Heart right ventricle (tissue), 16 donors: ENCODE data around the gene SLC7A6OS. TPM values are rescaled to one million over a fixed set of nuclear protein-coding genes. Genes with fewer than 3 reads are reported as not detected.
A peak's percentile ranks its signal among the peaks of the same experiment; 100 is the strongest.

Source experiments
- ATAC-seq, 8 donors: fragments of 200-7000 bp; cut with Tn5 transposase; one replicate each; pipeline ENCODE4 v1.9.1; 2020; ENCODE audit warnings: mild to moderate bottlenecking in 8 of 8, moderate library complexity in 8 of 8, moderate number of reproducible peaks in 1 of 8
- DNase-seq, 2 donors: peaks; one replicate each; pipeline ENCODE4 v3.0.0-alpha.2; 2020
- H3K27ac ChIP-seq, 10 donors: fragments of 200-600 bp; sonication (generic) in 2 of 10; one replicate each; pipeline versions ENCODE4 v1.5.0 to v1.8.0; 2020 to 2022; ENCODE audit warnings: mild to moderate bottlenecking in 3 of 10
- H3K27me3 ChIP-seq, 7 donors: fragments of 200-600 bp; one replicate each; pipeline ENCODE4 v1.8.0; 2021 to 2022; ENCODE audit warnings: mild to moderate bottlenecking in 2 of 7
- H3K36me3 ChIP-seq, 9 donors: fragments of 200-600 bp; sonication (generic) in 1 of 9; one replicate each; pipeline versions ENCODE4 v1.5.0 to v1.8.0; 2020 to 2022; ENCODE audit warnings: mild to moderate bottlenecking in 2 of 9
- H3K4me1 ChIP-seq, 9 donors: fragments of 200-600 bp; sonication (generic) in 1 of 9; one replicate each; pipeline versions ENCODE4 v1.5.0 to v1.8.0; 2020 to 2022; ENCODE audit warnings: mild to moderate bottlenecking in 4 of 9
- H3K4me3 ChIP-seq, 10 donors: fragments of 200-600 bp; sonication (generic) in 2 of 10; one replicate each; pipeline versions ENCODE4 v1.5.0 to v1.8.0; 2020 to 2022; ENCODE audit warnings: mild to moderate bottlenecking in 7 of 10, moderate library complexity in 2 of 10
- H3K9me3 ChIP-seq, 11 donors: fragments of 200-600 bp in 10 of 11; sonication (generic) in 2 of 11; one replicate each; pipeline versions ENCODE4 v1.5.0 to v1.8.0; 2013 to 2022; ENCODE audit warnings: mild to moderate bottlenecking in 2 of 11, control low read depth in 1 of 11, moderate library complexity in 1 of 11
- CTCF ChIP-seq, 9 donors: fragments of 200-600 bp; sonication (generic) in 2 of 9; IDR thresholded peaks; one replicate each; pipeline versions ENCODE4 v1.5.0 to v1.8.0; 2021 to 2022; ENCODE audit warnings: antibody characterized with exemption in 9 of 9, mild to moderate bottlenecking in 5 of 9, moderate library complexity in 1 of 9
- WGBS, 2 donors: extraction: QIAGEN DNeasy Blood & Tissue Kit; methylation state at CpG; one replicate each; pipeline ENCODE4 v1.1.7; 2013; ENCODE audit warnings: inconsistent platforms in 1 of 2; 5-methylcytosine and 5-hydroxymethylcytosine counted together
- intact Hi-C, 10 donors: fragments of 100-400 bp; cut with DNase I; formaldehyde crosslinking; loops; one replicate each; pipeline versions ENCODE4 v1.11.1 to v1.14.2; 2022
- polyA plus RNA-seq, 2 donors: library from polyadenylated mRNA; stranded (reverse); fragments of 200-250 nt; gene quantifications; one replicate each; pipeline ENCODE4 v1.2.3, GENCODE V29; 2013
- total RNA-seq, 10 donors: library from RNA; stranded (reverse); fragmentation: NEBNext Ultra II Directional in 3 of 10; extraction: Animal tissue kit (Norgen Biotek cat#: 25700) in 3 of 10; gene quantifications; one replicate each; pipeline versions ENCODE4 v1.2.1 to v1.2.4, GENCODE V29; 2021 to 2023
- donor health status: Arrhythmogenic right ventricular cardiomyopathy.
- donor health status: ischemic (EF 13 %, LVEDD 7.1; RV severe dilation, severe dysfunction).
- donor health status: healthy with polysubstance abuse.
- donor health status: DM: no; HTN: yes; CAD: no.
- donor health status: DM: no; HTN: no; CAD: no.
- donor health status: ischemic (EF 25% LVEDD 6.9; RV normal size, moderate dysfunction).
- donor health status: ischemic (EF 25% LVEDD 5.7; RV mildly dilated, moderate dysfunction).
- donor health status: healthy.
- donor health status: DM: yes; HTN: yes; CAD: no.
- donor health status: Ischemic cardiomyopathy.
- donor health status: ischemic (EF 35%, LVEDD 5.7; RV mildly dilated, moderate dysfunction).
- donor health status: nonischemic (EF 11% LVEDD 7.7; RV severe dilation, severe dysfunction).
- donor health status: DM: yes; HTN: yes; CAD: no.
- donor health status: PGD.
- donor health status: ischemic (EF 29% LVEDD 5.4; RV normal size, mild dysfunction).
- donor health status: nonischemic (EF 23%, LVEDD 6.1; RV moderate dilation, normal function).

SLC7A6OS gene
- total and polyA plus RNA-seq, 12 donors: 7.3 to 14.4 (median 12.3) TPM

DNA sequence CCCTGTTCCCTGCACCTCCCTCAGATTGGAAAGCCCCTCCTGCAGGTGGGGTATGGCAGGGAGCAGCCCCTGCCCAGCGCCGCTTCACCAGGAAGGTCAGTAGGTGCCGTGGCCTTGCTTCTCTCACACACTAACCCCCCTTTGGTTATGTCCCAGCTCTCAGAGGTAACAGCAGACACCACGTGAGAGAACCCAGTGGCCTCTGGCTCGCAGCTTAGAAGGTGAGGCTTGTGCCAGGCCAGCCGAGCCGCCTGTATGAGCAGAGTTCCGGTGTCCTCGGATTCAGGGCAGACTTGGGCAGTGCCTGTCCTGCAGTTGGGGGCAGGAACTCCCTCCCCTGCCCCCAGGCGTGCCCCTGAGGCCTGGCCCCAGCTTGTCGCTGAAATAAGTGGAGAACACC lies 47.2 kb upstream of the SLC7A6OS start:
- Histone ChIP-seq H3K36me3 (peaks cover 0 to 76% (median 45%) of the 10 kb centered on the region in 9 donors), H3K27me3 (no peaks in the 10 kb centered on the region), H3K9me3 (no peaks in the 10 kb centered on the region), H3K4me1 (peaks cover 0 to 18% (median 0%) of the 10 kb centered on the region in 9 donors), H3K4me3 (no peak overlapping the region), H3K27ac (no peak overlapping the region)
- TF ChIP-seq CTCF (IDR thresholded peaks at IDR 0.05): no peak
- DNase-seq (no peak), ATAC-seq (no peak)
- intact Hi-C loops: no loop called here
- 88 to 92% methylated on average over 11 of the region's 11 CpGs for WGBS, 2 donors

DNA sequence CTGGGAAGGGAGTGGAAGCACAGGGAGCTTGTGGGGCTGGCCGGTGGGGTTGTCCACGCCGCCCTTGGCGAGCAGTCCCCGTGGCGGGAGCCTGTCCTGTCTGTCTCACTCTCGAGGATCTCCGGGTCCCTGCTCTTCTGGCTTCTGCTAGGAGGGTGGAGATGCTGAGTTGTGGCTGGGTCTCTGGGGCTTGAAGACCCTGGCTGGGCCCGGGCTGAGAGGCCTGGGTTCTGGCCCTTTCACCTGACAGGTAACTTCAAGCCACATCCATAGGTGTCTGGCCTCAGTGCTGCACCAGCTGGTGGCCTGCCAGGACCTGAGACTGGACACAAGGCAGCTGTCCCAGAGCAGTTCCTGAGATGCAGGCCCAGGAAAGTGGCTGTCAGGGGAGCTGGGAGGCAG lies 46.8 kb upstream of the SLC7A6OS start:
- H3K27me3 ChIP-seq: no peaks in the 10 kb centered on the region
- no peak for TF ChIP-seq CTCF (IDR thresholded peaks at IDR 0.05)
- H3K9me3 ChIP-seq: no peaks in the 10 kb centered on the region
- H3K36me3 ChIP-seq: peaks cover 0 to 80% (median 49%) of the 10 kb centered on the region in 9 donors
- peaks cover 0 to 18% (median 0%) of the 10 kb centered on the region in 9 donors for H3K4me1 ChIP-seq
- no peak overlapping the region for H3K27ac ChIP-seq
- DNase-seq (no peak), ATAC-seq (no peak)
- intact Hi-C loops: no loop called here
- no peak overlapping the region for H3K4me3 ChIP-seq
- 92 to 93% methylated on average over 9 of the region's 9 CpGs for WGBS, 2 donors

DNA sequence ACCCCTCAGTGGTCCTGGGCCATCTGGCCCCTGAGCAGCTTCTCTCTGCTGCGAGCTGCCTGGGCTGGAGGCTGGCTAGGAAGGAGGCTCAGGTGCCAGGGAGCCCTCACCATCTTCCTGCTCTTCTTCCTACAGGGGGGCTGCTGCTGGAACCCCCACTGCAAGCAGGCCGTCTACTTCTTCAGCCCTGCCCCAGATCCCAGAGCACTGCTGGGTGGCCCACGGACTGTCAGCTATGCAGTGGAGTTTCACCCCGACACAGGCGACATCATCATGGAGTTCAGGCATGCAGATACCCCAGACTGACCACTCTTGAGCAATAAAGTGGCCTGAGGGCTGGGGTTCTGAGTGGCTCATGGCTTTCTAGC lies 46.2 kb upstream of the SLC7A6OS start:
- DNase-seq (no peak), ATAC-seq (no peak)
- H3K36me3 ChIP-seq: peaks cover 0 to 86% (median 54%) of the 10 kb centered on the region in 9 donors
- H3K9me3 ChIP-seq: no peaks in the 10 kb centered on the region
- peaks cover 0 to 18% (median 0%) of the 10 kb centered on the region in 9 donors for H3K4me1 ChIP-seq
- TF ChIP-seq CTCF (IDR thresholded peaks at IDR 0.05): no peak
- H3K27me3 ChIP-seq: no peaks in the 10 kb centered on the region
- H3K27ac ChIP-seq: peak overlapping the region in 1 of 10 donors; percentile 31
- intact Hi-C loops: no loop called here
- WGBS, 2 donors: 86 to 93% methylated on average over 5 of the region's 5 CpGs
- H3K4me3 ChIP-seq: no peak overlapping the region

GRCh38 chr16:68356249-68356918 lies 45.6 kb upstream of the SLC7A6OS start:
- Histone ChIP-seq H3K36me3 (peaks cover 0 to 91% (median 59%) of the 10 kb centered on the region in 9 donors), H3K4me3 (peak overlapping the region in 1 of 10 donors; percentile 12), H3K27ac (peak overlapping the region in 1 of 10 donors; percentile 31), H3K27me3 (no peaks in the 10 kb centered on the region), H3K4me1 (peaks cover 0 to 18% (median 0%) of the 10 kb centered on the region in 9 donors), H3K9me3 (no peaks in the 10 kb centered on the region)
- 71 to 76% methylated on average over 28 of the region's 28 CpGs for WGBS, 2 donors
- intact Hi-C loops: no loop called here
- DNase-seq (no peak), ATAC-seq (peak in 5 of 8 donors; percentile 11 to 42 (median 26))
- TF ChIP-seq CTCF (IDR thresholded peaks at IDR 0.05): no peak
